ENCODE data around the gene MUC2. TPM values are rescaled to one million over a fixed set of nuclear protein-coding genes. Genes with fewer than 3 reads are reported as not detected.

Gene MUC2
- total RNA-seq, 1 donor from 2014 or later: 0.07 TPM

GRCh38 chr11:1072821-1073231 is 1.8 kb upstream of the MUC2 start:
- H3K4me1 Mint-ChIP-seq: peaks cover 16% of the 10 kb centered on the region
- H3K4me3 Mint-ChIP-seq: no peak overlapping the region
- H3K27ac Mint-ChIP-seq: no peak overlapping the region
- H3K27me3 Mint-ChIP-seq (ENCODE audit: low read depth): peaks cover 7% of the 10 kb centered on the region
- no peaks in the 10 kb centered on the region for H3K9me3 Mint-ChIP-seq
- no peak for TF ChIP-seq CTCF (IDR thresholded peaks at IDR 0.05; ENCODE audit: unreplicated experiment)
- peak in 1 of 2 experiments; percentile 16 for DNase-seq (ENCODE audit: low spot score in 2 of 2, unreplicated experiment in 2 of 2)
- no peaks in the 10 kb centered on the region for H3K36me3 Mint-ChIP-seq

GRCh38 chr11:1073261-1073724 is 1.4 kb upstream of the MUC2 start:
- no peak overlapping the region for H3K27ac Mint-ChIP-seq
- peaks cover 3% of the 10 kb centered on the region for H3K27me3 Mint-ChIP-seq (ENCODE audit: low read depth)
- H3K4me1 Mint-ChIP-seq: peaks cover 16% of the 10 kb centered on the region
- peak; percentile 21 to 42 for DNase-seq (ENCODE audit: low spot score in 2 of 2, unreplicated experiment in 2 of 2)
- no peak overlapping the region for H3K4me3 Mint-ChIP-seq
- TF ChIP-seq CTCF (IDR thresholded peaks at IDR 0.05; ENCODE audit: unreplicated experiment): no peak
- no peaks in the 10 kb centered on the region for H3K36me3 Mint-ChIP-seq
- H3K9me3 Mint-ChIP-seq: no peaks in the 10 kb centered on the region

- no peaks in the 10 kb centered on the region for H3K36me3 Mint-ChIP-seq
- no peaks in the 10 kb centered on the region for H3K9me3 Mint-ChIP-seq
- H3K27ac Mint-ChIP-seq: no peak overlapping the region
- H3K27me3 Mint-ChIP-seq (ENCODE audit: low read depth): peaks cover 3% of the 10 kb centered on the region
- H3K4me1 Mint-ChIP-seq: peaks cover 16% of the 10 kb centered on the region
- TF ChIP-seq CTCF (IDR thresholded peaks at IDR 0.05; ENCODE audit: unreplicated experiment): no peak
- DNase-seq (ENCODE audit: low spot score in 2 of 2, unreplicated experiment in 2 of 2): no peak
- no peak overlapping the region for H3K4me3 Mint-ChIP-seq
Measured at GRCh38 chr11:1073851-1074243, 827 bp upstream of the MUC2 start.

GRCh38 chr11:1075341-1075911 is 752 bp downstream of the MUC2 start:
- DNase-seq (ENCODE audit: low spot score in 2 of 2, unreplicated experiment in 2 of 2): peak in 1 of 2 experiments; percentile 16
- Mint-ChIP-seq H3K4me1 (peaks cover 16% of the 10 kb centered on the region), H3K36me3 (no peaks in the 10 kb centered on the region), H3K27me3 (ENCODE audit: low read depth) (no peaks in the 10 kb centered on the region), H3K4me3 (no peak overlapping the region), H3K27ac (no peak overlapping the region), H3K9me3 (no peaks in the 10 kb centered on the region)
- no peak for TF ChIP-seq CTCF (IDR thresholded peaks at IDR 0.05; ENCODE audit: unreplicated experiment)

GRCh38 chr11:1076061-1076665 is 1.5 kb downstream of the MUC2 start:
- Mint-ChIP-seq H3K27ac (no peak overlapping the region), H3K9me3 (no peaks in the 10 kb centered on the region), H3K36me3 (no peaks in the 10 kb centered on the region), H3K27me3 (ENCODE audit: low read depth) (no peaks in the 10 kb centered on the region), H3K4me3 (no peak overlapping the region), H3K4me1 (peaks cover 16% of the 10 kb centered on the region)
- TF ChIP-seq CTCF (IDR thresholded peaks at IDR 0.05; ENCODE audit: unreplicated experiment): no peak
- DNase-seq (ENCODE audit: low spot score in 2 of 2, unreplicated experiment in 2 of 2): no peak
